Panc1 (cell line): Measurements from ENCODE around the gene UBAC2. TPM values are rescaled to one million over a fixed set of nuclear protein-coding genes. Genes with fewer than 3 reads are reported as not detected.

Experiments used
- ATAC-seq: fragments of 200-7000 bp; cut with Tn5 transposase; 2 replicates; pipeline ENCODE4 v1.9.1; 2020; ENCODE audit warnings: mild to moderate bottlenecking, moderate library complexity
- BruUV-seq: library from RNA; stranded (reverse); fragments of 400-500 nt; replicated peaks from 2 replicates; lab custom pipeline; 2021; lab: Mats Ljungman, UMichigan
- CTCF ChIA-PET: fragments of 300-600 bp; sonication (Branson Sonifier 250); formaldehyde crosslinking; loops from one replicate; lab custom pipeline; 2022; ENCODE audit warnings: antibody characterized with exemption; lab: Charles Lee
- POLR2A ChIA-PET: fragments of 300-600 bp; sonication (Branson Sonifier 250); formaldehyde crosslinking; loops from one replicate; lab custom pipeline; 2022; ENCODE audit warnings: antibody characterized with exemption; lab: Charles Lee
- DNase-seq: peaks from one replicate; pipeline ENCODE4 v3.0.0-alpha.2; 2010; ENCODE audit warnings: low read depth, low spot score
- H3K27ac ChIP-seq: 2 replicates; pipeline ENCODE4 v1.5.1; 2011; ENCODE audit warnings: mild to moderate bottlenecking, low read length, inconsistent platforms
- H3K27me3 ChIP-seq: fragments of 200-500 bp; sonication (Bioruptor generic); 2 replicates; pipeline ENCODE4 v1.6.0; 2014; ENCODE audit warnings: low read length, inconsistent platforms; ENCODE audit not compliant: control insufficient read depth, insufficient read depth
- H3K36me3 ChIP-seq: fragments of 200-500 bp; sonication (Bioruptor generic); 2 replicates; pipeline ENCODE4 v1.5.1; 2014; ENCODE audit warnings: inconsistent platforms, mild to moderate bottlenecking, low read length, moderate library complexity; ENCODE audit not compliant: control insufficient read depth, insufficient read depth
- H3K4me1 ChIP-seq: 2 replicates; pipeline ENCODE4 v1.5.1; 2011; ENCODE audit warnings: inconsistent platforms, mild to moderate bottlenecking, low read length, moderate library complexity; ENCODE audit not compliant: control insufficient read depth, insufficient read depth
- H3K4me3 ChIP-seq, 2 experiments: 2 replicates each; pipeline ENCODE4 v1.5.1; 2011 to 2012; ENCODE audit warnings: low read depth in 2 of 2, low read length in 2 of 2, mild to moderate bottlenecking in 2 of 2, inconsistent platforms in 1 of 2, moderate library complexity in 1 of 2
- H3K9me3 ChIP-seq: fragments of 200-500 bp; sonication (Bioruptor generic); 2 replicates; pipeline ENCODE4 v1.5.1; 2014; ENCODE audit warnings: low read depth, mild to moderate bottlenecking, inconsistent platforms, low read length, moderate library complexity; ENCODE audit not compliant: control insufficient read depth, insufficient read depth
- POLR2AphosphoS5 ChIP-seq: IDR thresholded peaks from 2 replicates; pipeline ENCODE4 v1.6.1; 2012; ENCODE audit warnings: mild to moderate bottlenecking, low read depth, low read length, moderate library complexity
- SIN3A ChIP-seq: IDR thresholded peaks from 2 replicates; pipeline ENCODE4 v1.6.1; 2012; ENCODE audit warnings: low read depth, mild to moderate bottlenecking, low read length, moderate library complexity, borderline replicate concordance; ENCODE audit not compliant: insufficient read depth
- TCF7L2 ChIP-seq: IDR thresholded peaks from 2 replicates; pipeline ENCODE4 v1.6.1; 2011; ENCODE audit warnings: mild to moderate bottlenecking, low read depth, low read length, inconsistent platforms
- in situ Hi-C: cut with HindIII; loops from 2 replicates; pipeline ENCODE4 v1.10.0; 2016; ENCODE audit warnings: low sequenced_read_pairs, low pct_unique_long_range_greater_than_20kb
- intact Hi-C: fragments of 100-400 bp; cut with micrococcal nuclease; formaldehyde crosslinking; loops from one replicate; pipeline ENCODE4 v1.10.0; 2022; ENCODE audit not compliant: unreplicated experiment
- total RNA-seq: library from RNA; stranded (reverse); gene quantifications from one replicate; pipeline ENCODE4 v1.2.1, GENCODE V29; 2021; ENCODE audit not compliant: unreplicated experiment
- TF ChIP-seq, protein P1 (sequence below), 2 experiments: IDR thresholded peaks; 2 replicates each; pipeline ENCODE4 v1.6.1; 2011 to 2012; ENCODE audit warnings: low read depth in 2 of 2, control low read depth in 1 of 2, low read length in 1 of 2, mild to moderate bottlenecking in 1 of 2, moderate library complexity in 1 of 2; ENCODE audit not compliant: insufficient read depth in 1 of 2
- TF ChIP-seq, protein P2 (sequence below): fragments of 450-650 bp; IDR thresholded peaks from 2 replicates; pipeline ENCODE4 v1.5.1; 2017; ENCODE audit warnings: mild to moderate bottlenecking

Gene UBAC2
- total RNA-seq, 1 experiment from 2014 or later = 40.8 TPM

DNA sequence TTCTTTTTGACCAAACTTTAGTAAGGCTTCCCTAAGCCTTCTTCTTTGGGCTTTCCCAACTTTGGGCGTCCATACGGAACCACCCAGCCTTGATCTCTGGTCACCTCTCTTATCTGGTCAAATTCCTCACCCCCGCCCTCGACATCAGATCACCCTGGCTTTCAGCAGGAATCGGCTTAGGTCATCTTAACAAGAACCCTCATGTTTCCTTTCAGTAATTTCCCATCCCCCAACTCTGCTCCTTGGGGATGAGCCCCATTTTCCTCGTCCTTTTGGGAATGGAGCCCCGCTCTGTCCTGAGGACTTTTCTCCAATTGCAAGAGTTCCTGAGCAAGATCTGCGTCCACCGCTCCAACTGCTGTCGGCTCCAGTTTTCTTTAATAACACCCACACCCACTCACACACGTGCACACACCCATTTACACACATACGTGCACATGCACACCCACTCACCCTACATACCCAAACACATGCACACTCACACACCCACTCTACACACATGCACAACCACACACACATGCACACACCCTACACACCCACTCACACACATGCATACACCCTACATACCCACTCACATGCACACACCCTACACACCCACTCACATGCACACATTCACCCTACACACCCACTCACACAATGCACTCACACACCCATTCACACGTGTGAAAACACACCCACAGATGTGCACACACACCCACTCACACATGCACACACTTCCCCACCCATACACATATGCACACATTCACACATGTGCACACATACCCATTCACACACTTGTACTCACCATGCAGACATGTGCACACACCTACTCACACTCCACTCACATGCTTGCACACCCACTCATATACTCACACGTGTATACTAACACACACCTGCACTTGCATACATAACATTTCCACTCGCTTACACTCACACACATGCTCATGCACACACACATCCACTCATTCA is 213.7 kb downstream of the UBAC2 start:
- in situ Hi-C loops = no loop called here
- no peak for DNase-seq
- H3K4me1 ChIP-seq = no peaks in the 10 kb centered on the region
- no peaks in the 10 kb centered on the region for H3K36me3 ChIP-seq
- TF ChIP-seq POLR2AphosphoS5 (no peak), TCF7L2 (no peak), SIN3A (no peak)
- TF ChIP-seq, protein P1, sequence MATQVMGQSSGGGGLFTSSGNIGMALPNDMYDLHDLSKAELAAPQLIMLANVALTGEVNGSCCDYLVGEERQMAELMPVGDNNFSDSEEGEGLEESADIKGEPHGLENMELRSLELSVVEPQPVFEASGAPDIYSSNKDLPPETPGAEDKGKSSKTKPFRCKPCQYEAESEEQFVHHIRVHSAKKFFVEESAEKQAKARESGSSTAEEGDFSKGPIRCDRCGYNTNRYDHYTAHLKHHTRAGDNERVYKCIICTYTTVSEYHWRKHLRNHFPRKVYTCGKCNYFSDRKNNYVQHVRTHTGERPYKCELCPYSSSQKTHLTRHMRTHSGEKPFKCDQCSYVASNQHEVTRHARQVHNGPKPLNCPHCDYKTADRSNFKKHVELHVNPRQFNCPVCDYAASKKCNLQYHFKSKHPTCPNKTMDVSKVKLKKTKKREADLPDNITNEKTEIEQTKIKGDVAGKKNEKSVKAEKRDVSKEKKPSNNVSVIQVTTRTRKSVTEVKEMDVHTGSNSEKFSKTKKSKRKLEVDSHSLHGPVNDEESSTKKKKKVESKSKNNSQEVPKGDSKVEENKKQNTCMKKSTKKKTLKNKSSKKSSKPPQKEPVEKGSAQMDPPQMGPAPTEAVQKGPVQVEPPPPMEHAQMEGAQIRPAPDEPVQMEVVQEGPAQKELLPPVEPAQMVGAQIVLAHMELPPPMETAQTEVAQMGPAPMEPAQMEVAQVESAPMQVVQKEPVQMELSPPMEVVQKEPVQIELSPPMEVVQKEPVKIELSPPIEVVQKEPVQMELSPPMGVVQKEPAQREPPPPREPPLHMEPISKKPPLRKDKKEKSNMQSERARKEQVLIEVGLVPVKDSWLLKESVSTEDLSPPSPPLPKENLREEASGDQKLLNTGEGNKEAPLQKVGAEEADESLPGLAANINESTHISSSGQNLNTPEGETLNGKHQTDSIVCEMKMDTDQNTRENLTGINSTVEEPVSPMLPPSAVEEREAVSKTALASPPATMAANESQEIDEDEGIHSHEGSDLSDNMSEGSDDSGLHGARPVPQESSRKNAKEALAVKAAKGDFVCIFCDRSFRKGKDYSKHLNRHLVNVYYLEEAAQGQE (IDR thresholded peaks at IDR 0.05; ENCODE audit: insufficient read depth in 1 of 2, low read depth in 2 of 2, low read length in 1 of 2) = no peak
- TF ChIP-seq, protein P2, sequence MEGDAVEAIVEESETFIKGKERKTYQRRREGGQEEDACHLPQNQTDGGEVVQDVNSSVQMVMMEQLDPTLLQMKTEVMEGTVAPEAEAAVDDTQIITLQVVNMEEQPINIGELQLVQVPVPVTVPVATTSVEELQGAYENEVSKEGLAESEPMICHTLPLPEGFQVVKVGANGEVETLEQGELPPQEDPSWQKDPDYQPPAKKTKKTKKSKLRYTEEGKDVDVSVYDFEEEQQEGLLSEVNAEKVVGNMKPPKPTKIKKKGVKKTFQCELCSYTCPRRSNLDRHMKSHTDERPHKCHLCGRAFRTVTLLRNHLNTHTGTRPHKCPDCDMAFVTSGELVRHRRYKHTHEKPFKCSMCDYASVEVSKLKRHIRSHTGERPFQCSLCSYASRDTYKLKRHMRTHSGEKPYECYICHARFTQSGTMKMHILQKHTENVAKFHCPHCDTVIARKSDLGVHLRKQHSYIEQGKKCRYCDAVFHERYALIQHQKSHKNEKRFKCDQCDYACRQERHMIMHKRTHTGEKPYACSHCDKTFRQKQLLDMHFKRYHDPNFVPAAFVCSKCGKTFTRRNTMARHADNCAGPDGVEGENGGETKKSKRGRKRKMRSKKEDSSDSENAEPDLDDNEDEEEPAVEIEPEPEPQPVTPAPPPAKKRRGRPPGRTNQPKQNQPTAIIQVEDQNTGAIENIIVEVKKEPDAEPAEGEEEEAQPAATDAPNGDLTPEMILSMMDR = no peak
- ChIA-PET POLR2A (no interaction called here), CTCF (no interaction called here)
- no peaks in the 10 kb centered on the region for H3K27me3 ChIP-seq
- intact Hi-C loops = no loop called here
- no TSS peak for BruUV-seq
- H3K9me3 ChIP-seq = no peaks in the 10 kb centered on the region
- H3K27ac ChIP-seq = no peak overlapping the region
- H3K4me3 ChIP-seq = no peak overlapping the region
- ATAC-seq = no peak

DNA sequence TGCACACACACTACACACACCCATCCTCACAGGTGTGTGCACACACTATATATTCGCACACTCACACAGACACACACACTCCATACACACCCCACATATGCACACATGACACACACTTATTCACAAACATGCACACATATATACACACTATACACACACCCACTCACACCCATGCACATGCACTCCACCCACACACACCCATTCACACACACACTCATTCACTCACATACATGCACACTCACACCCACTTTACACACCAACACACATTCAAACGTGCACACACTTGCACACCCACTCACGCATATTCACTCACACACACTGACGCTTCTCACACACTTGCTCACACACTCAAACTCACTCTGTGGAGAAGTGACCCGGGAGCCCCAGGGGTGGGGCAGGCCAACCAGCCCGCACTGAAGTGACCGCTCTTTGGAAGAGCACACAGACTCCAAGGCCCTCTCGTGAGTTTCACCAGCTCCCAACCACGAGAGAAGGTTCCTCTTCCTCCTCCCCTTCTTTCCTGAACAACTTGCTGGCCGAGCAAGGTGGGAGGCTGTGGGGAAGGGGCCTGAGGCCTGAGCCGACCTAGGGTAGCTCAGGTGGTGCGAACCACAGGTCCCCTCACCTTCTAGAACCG is 214.5 kb downstream of the UBAC2 start:
- Histone ChIP-seq H3K4me3 (no peak overlapping the region), H3K9me3 (no peaks in the 10 kb centered on the region), H3K27me3 (no peaks in the 10 kb centered on the region), H3K4me1 (no peaks in the 10 kb centered on the region), H3K36me3 (no peaks in the 10 kb centered on the region), H3K27ac (no peak overlapping the region)
- no peak for ATAC-seq
- no peak for DNase-seq
- intact Hi-C loops = no loop called here
- in situ Hi-C loops = no loop called here
- ChIA-PET POLR2A (no interaction called here), CTCF (no interaction called here)
- TF ChIP-seq, protein P1 (IDR thresholded peaks at IDR 0.05; ENCODE audit: insufficient read depth in 1 of 2, low read depth in 2 of 2, low read length in 1 of 2) = no peak
- TF ChIP-seq, protein P2 = no peak
- no peak for TF ChIP-seq POLR2AphosphoS5
- no peak for TF ChIP-seq SIN3A
- no peak for TF ChIP-seq TCF7L2
- BruUV-seq = no TSS peak
